Neutrophil (primary cell): ENCODE data around the gene ZIC2.

Experiments
- H3K27ac ChIP-seq: fragments of 200-600 bp; sonication (generic); 2 replicates; pipeline ENCODE4 v1.5.1; 2016; ENCODE audit warnings: mild to moderate bottlenecking, moderate library complexity
- H3K27me3 ChIP-seq: fragments of 200-600 bp; sonication (generic); 2 replicates; pipeline ENCODE4 v1.6.0; 2016; ENCODE audit warnings: mild to moderate bottlenecking
- H3K36me3 ChIP-seq: fragments of 200-600 bp; sonication (generic); 2 replicates; pipeline ENCODE4 v1.5.1; 2017
- H3K4me1 ChIP-seq, 2 experiments: fragments of 200-600 bp in 1 of 2; sonication (generic) in 1 of 2; 1 replicate in 1 of 2; 2 replicates in 1 of 2; pipeline versions ENCODE4 v1.5.1 to v1.6.1; 2013 to 2016; ENCODE audit warnings: low read depth in 1 of 2, low read length in 1 of 2, mild to moderate bottlenecking in 1 of 2, moderate library complexity in 1 of 2; ENCODE audit not compliant: control insufficient read depth in 1 of 2, insufficient read depth in 1 of 2
- H3K4me3 ChIP-seq, 2 experiments: fragments of 200-600 bp in 1 of 2; sonication (generic) in 1 of 2; 1 replicate in 1 of 2; 2 replicates in 1 of 2; pipeline ENCODE4 v1.5.1; 2013 to 2016; ENCODE audit warnings: low read depth in 1 of 2, low read length in 1 of 2, mild to moderate bottlenecking in 1 of 2, moderate library complexity in 1 of 2
- H3K9me3 ChIP-seq: fragments of 200-600 bp; sonication (generic); 2 replicates; pipeline ENCODE4 v1.5.1; 2016
- TF ChIP-seq, protein P1 (sequence below): fragments of 200-600 bp; sonication (generic); IDR thresholded peaks from 2 replicates; pipeline ENCODE4 v1.5.1; 2016; ENCODE audit warnings: antibody characterized with exemption

ZIC2 gene

GRCh38 chr13:99988529-99989275 lies 7.1 kb downstream of the ZIC2 start:
- TF ChIP-seq, protein P1, sequence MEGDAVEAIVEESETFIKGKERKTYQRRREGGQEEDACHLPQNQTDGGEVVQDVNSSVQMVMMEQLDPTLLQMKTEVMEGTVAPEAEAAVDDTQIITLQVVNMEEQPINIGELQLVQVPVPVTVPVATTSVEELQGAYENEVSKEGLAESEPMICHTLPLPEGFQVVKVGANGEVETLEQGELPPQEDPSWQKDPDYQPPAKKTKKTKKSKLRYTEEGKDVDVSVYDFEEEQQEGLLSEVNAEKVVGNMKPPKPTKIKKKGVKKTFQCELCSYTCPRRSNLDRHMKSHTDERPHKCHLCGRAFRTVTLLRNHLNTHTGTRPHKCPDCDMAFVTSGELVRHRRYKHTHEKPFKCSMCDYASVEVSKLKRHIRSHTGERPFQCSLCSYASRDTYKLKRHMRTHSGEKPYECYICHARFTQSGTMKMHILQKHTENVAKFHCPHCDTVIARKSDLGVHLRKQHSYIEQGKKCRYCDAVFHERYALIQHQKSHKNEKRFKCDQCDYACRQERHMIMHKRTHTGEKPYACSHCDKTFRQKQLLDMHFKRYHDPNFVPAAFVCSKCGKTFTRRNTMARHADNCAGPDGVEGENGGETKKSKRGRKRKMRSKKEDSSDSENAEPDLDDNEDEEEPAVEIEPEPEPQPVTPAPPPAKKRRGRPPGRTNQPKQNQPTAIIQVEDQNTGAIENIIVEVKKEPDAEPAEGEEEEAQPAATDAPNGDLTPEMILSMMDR: no peak
- no peaks in the 10 kb centered on the region for H3K36me3 ChIP-seq
- H3K27ac ChIP-seq: no peak overlapping the region
- H3K9me3 ChIP-seq: no peaks in the 10 kb centered on the region
- H3K4me3 ChIP-seq: no peak overlapping the region
- peaks cover 100% of the 10 kb centered on the region for H3K27me3 ChIP-seq
- peaks cover 2 to 7% of the 10 kb centered on the region in 2 experiments for H3K4me1 ChIP-seq

DNA sequence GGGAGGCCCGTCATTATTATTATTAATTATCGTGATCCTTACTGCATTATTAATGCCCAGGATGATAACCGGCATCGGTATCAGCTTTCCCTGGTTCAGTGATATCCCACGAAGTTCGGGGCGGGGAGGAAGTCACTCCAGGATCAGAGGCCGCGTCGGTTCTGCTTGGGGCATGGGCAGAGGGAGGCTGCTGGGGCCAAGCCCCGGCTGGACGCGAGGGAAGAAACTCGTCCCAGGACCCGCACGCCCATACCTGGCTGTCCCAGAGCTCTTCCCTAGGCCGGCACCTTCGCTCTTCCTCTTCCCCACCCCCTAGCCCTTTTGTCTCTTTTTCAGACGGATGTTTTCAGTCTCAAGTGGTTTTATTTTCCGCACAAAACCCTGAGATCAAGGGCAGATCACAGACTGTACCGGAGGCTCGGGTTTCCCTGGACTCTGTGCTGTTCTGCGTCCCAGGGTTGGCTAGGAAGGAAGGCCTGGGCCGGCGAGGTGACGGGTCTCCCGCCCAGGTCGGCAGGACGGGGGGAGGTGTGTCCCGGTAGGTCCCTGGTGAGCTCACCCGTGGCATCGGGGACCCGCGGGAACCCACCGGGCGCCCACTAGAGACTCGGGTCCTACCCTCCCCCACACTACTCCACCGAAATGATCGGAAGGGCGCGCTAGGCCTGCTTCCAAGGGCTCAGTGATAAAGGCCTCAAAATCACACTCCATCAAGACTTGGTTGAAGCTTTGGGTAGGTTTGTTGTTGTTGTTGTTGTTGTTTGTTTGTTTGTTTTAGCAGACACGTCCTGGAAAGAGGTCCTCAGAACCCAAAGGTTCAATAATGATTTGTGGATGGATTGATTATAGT lies 7.9 kb downstream of the ZIC2 start:
- no peak overlapping the region for H3K27ac ChIP-seq
- no peaks in the 10 kb centered on the region for H3K9me3 ChIP-seq
- H3K4me3 ChIP-seq: no peak overlapping the region
- H3K36me3 ChIP-seq: no peaks in the 10 kb centered on the region
- H3K4me1 ChIP-seq: peaks cover 2 to 7% of the 10 kb centered on the region in 2 experiments
- peaks cover 100% of the 10 kb centered on the region for H3K27me3 ChIP-seq
- TF ChIP-seq, protein P1: no peak

- Histone ChIP-seq H3K27me3 (peaks cover 100% of the 10 kb centered on the region), H3K4me1 (peaks cover 2 to 7% of the 10 kb centered on the region in 2 experiments), H3K27ac (no peak overlapping the region), H3K36me3 (no peaks in the 10 kb centered on the region), H3K9me3 (no peaks in the 10 kb centered on the region), H3K4me3 (no peak overlapping the region)
- TF ChIP-seq, protein P1: no peak
Measured at GRCh38 chr13:99990126-99990977, 8.8 kb downstream of the ZIC2 start.

GRCh38 chr13:99991013-99991827 lies 9.6 kb downstream of the ZIC2 start:
- Histone ChIP-seq H3K4me3 (no peak overlapping the region), H3K27ac (no peak overlapping the region), H3K36me3 (no peaks in the 10 kb centered on the region), H3K4me1 (peaks cover 7 to 8% of the 10 kb centered on the region in 2 experiments), H3K9me3 (no peaks in the 10 kb centered on the region), H3K27me3 (peaks cover 100% of the 10 kb centered on the region)
- TF ChIP-seq, protein P1: no peak
